A673 (cell line): ENCODE results near the gene KLK2.

ENCODE experiments used
- CTCF ChIP-seq: fragments of 300-800, 200-600 bp; sonication (generic); conservative IDR thresholded peaks from 2 replicates; pipeline ENCODE4 v1.5.1; 2017; ENCODE audit warnings: low read depth, mild to moderate bottlenecking, antibody characterized with exemption, low read length, moderate library complexity, mixed read lengths
- EZH2 ChIP-seq: fragments of 200-600 bp; sonication (generic); IDR thresholded peaks from 2 replicates; pipeline ENCODE4 v1.6.1; 2017; ENCODE audit warnings: borderline replicate concordance, low read depth, mild to moderate bottlenecking, mixed read lengths, antibody characterized with exemption, low read length; ENCODE audit not compliant: poor library complexity, severe bottlenecking

- no peak for TF ChIP-seq CTCF
- TF ChIP-seq EZH2, result no peak
Measured at GRCh38 chr19:50833802-50834167, 39.5 kb upstream of the KLK2 start.
